Breast epithelium (tissue), 4 donors: ENCODE measurements around the gene ANKRD10. TPM values are rescaled to one million over a fixed set of nuclear protein-coding genes. Genes with fewer than 3 reads are reported as not detected.

ENCODE experiments used
- DNase-seq, 2 donors: peaks; one replicate each; pipeline ENCODE4 v3.0.0-alpha.2; 2019; ENCODE audit warnings: low spot score in 2 of 2
- H3K27ac ChIP-seq, 2 donors: fragments of 200-600 bp; sonication (generic) in 1 of 2; one replicate each; pipeline ENCODE4 v1.5.1; 2016 to 2019; ENCODE audit warnings: mild to moderate bottlenecking in 1 of 2
- H3K27me3 ChIP-seq, 2 donors: fragments of 200-600 bp; sonication (generic) in 1 of 2; one replicate each; pipeline versions ENCODE4 v1.5.1 to v1.6.0; 2017 to 2019; ENCODE audit warnings: control low read depth in 1 of 2, mild to moderate bottlenecking in 1 of 2
- H3K36me3 ChIP-seq: fragments of 200-600 bp; one replicate; pipeline ENCODE4 v1.5.1; 2019
- H3K4me1 ChIP-seq, 2 donors: fragments of 200-600 bp; sonication (generic); one replicate each; pipeline ENCODE4 v1.5.1; 2016 to 2019; ENCODE audit warnings: control low read depth in 1 of 2
- H3K4me3 ChIP-seq, 3 donors: fragments of 200-600 bp; sonication (generic); 1 replicate in 2 of 3; 2 replicates in 1 of 3; pipeline ENCODE4 v1.5.1; 2016 to 2019; ENCODE audit warnings: mild to moderate bottlenecking in 3 of 3, moderate library complexity in 2 of 3
- H3K9me3 ChIP-seq, 2 donors: fragments of 200-600 bp; sonication (generic) in 1 of 2; one replicate each; pipeline ENCODE4 v1.5.1; 2016 to 2019; ENCODE audit warnings: control low read depth in 1 of 2
- CTCF ChIP-seq, 3 donors: fragments of 450-650 bp; IDR thresholded peaks; one replicate each; pipeline ENCODE4 v1.5.1; 2016 to 2017; ENCODE audit warnings: antibody characterized with exemption in 3 of 3, mild to moderate bottlenecking in 3 of 3, moderate library complexity in 3 of 3
- POLR2A ChIP-seq: fragments of 450-650 bp; IDR thresholded peaks from one replicate; pipeline ENCODE4 v1.6.1; 2016; ENCODE audit warnings: antibody characterized with exemption, mild to moderate bottlenecking, moderate library complexity
- POLR2AphosphoS5 ChIP-seq, 3 donors: sonication (generic); formaldehyde crosslinking; IDR thresholded peaks; one replicate each; pipeline ENCODE4 v1.6.1; 2017; ENCODE audit warnings: antibody characterized with exemption in 3 of 3
- intact Hi-C: fragments of 100-400 bp; cut with DNase I; formaldehyde crosslinking; loops from one replicate; pipeline ENCODE4 v1.15.1; 2023; ENCODE audit warnings: low total_unique reads
- total RNA-seq, 3 donors: library from RNA; depleted of rRNA; stranded (reverse); fragments of >200 nt; gene quantifications; one replicate each; pipeline ENCODE4 v1.1.0, GENCODE V29; 2016

ANKRD10 gene
- total RNA-seq, 3 donors from 2014 or later = 133 to 206 (median 193) TPM

GRCh38 chr13:110830331-110830730, 84.5 kb downstream of the ANKRD10 start:
- TF ChIP-seq CTCF (IDR thresholded peaks at IDR 0.05) (no peak), POLR2A (no peak), POLR2AphosphoS5 (IDR thresholded peaks at IDR 0.05) (no peak)
- Histone ChIP-seq H3K4me3 (no peak overlapping the region), H3K4me1 (no peaks in the 10 kb centered on the region), H3K36me3 (no peaks in the 10 kb centered on the region), H3K27me3 (no peaks in the 10 kb centered on the region), H3K27ac (no peak overlapping the region), H3K9me3 (no peaks in the 10 kb centered on the region)
- no peak for DNase-seq
- intact Hi-C loops = no loop called here

GRCh38 chr13:110829486-110829885, 85.4 kb downstream of the ANKRD10 start:
- H3K27ac ChIP-seq = no peak overlapping the region
- no peaks in the 10 kb centered on the region for H3K36me3 ChIP-seq
- H3K9me3 ChIP-seq = no peaks in the 10 kb centered on the region
- DNase-seq = no peak
- H3K4me1 ChIP-seq = no peaks in the 10 kb centered on the region
- no peaks in the 10 kb centered on the region for H3K27me3 ChIP-seq
- TF ChIP-seq POLR2AphosphoS5 (IDR thresholded peaks at IDR 0.05) = no peak
- TF ChIP-seq POLR2A = no peak
- no peak for TF ChIP-seq CTCF (IDR thresholded peaks at IDR 0.05)
- H3K4me3 ChIP-seq = no peak overlapping the region
- intact Hi-C loops = no loop called here

- no peaks in the 10 kb centered on the region for H3K4me1 ChIP-seq
Observed at GRCh38 chr13:110828705-110829104, 86.2 kb downstream of the ANKRD10 start.

More at GRCh38 chr13:110828705-110829104, 86.2 kb downstream of the ANKRD10 start:
- H3K36me3 ChIP-seq = no peaks in the 10 kb centered on the region
- no peaks in the 10 kb centered on the region for H3K27me3 ChIP-seq
- H3K4me3 ChIP-seq = no peak overlapping the region
- intact Hi-C loops = no loop called here
- H3K27ac ChIP-seq = no peak overlapping the region
- no peaks in the 10 kb centered on the region for H3K9me3 ChIP-seq
- TF ChIP-seq CTCF (IDR thresholded peaks at IDR 0.05) (no peak), POLR2AphosphoS5 (IDR thresholded peaks at IDR 0.05) (no peak), POLR2A (no peak)
- DNase-seq = no peak

Other genes starting within 250 kb of the ANKRD10 start
- 10 to 100 TPM; 59.8 to 79.8 (median 61.6) TPM for gene CARS2, start 209.0 kb downstream of the ANKRD10 start, total RNA-seq
- gene ING1, start 201.4 kb downstream of the ANKRD10 start, total RNA-seq = 10 to 100 TPM; 21.0 to 26.1 (median 26.1) TPM
- 10 to 100 TPM; 79.6 to 92.0 (median 85.5) TPM for gene ARHGEF7, start 200.2 kb upstream of the ANKRD10 start, total RNA-seq